SH-SY5Y (cell line): ENCODE results near the gene CTNS.

ENCODE experiments used
- GATA2 ChIP-seq: IDR thresholded peaks from 2 replicates; pipeline ENCODE4 v1.6.1; 2011; ENCODE audit warnings: mild to moderate bottlenecking, low read depth, low read length
- GATA3 ChIP-seq: IDR thresholded peaks from 2 replicates; pipeline ENCODE4 v1.6.1; 2011; ENCODE audit warnings: low read depth, mild to moderate bottlenecking, low read length, moderate library complexity

DNA sequence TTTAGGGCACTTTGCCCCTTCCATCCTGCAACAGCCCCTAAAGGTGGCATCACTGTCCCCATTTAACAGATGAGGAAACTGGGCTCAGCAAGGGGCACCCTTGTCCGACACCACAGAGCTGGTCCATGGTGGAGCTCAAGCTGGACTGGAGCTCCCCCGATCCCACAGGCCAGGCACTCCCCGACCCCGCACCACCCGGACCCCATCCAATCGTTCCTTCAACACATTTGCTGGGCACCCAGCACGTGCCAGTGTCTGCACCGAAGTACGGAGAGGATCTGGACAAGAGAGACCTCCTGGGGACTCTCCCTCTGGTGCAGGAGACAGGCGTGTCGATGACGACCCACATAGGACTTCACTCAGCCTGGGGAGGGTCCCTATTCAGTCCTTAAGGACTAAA is 45.5 kb downstream of the CTNS start:
- TF ChIP-seq GATA2 (no peak), GATA3 (no peak)
